Measurements from ENCODE around the gene CHRNA9. TPM values are rescaled to one million over a fixed set of nuclear protein-coding genes. Genes with fewer than 3 reads are reported as not detected.

The CHRNA9 gene
- total and polyA plus RNA-seq, 2 of the 4 experiments (the other 2 are of a cell fraction), result not detected

DNA sequence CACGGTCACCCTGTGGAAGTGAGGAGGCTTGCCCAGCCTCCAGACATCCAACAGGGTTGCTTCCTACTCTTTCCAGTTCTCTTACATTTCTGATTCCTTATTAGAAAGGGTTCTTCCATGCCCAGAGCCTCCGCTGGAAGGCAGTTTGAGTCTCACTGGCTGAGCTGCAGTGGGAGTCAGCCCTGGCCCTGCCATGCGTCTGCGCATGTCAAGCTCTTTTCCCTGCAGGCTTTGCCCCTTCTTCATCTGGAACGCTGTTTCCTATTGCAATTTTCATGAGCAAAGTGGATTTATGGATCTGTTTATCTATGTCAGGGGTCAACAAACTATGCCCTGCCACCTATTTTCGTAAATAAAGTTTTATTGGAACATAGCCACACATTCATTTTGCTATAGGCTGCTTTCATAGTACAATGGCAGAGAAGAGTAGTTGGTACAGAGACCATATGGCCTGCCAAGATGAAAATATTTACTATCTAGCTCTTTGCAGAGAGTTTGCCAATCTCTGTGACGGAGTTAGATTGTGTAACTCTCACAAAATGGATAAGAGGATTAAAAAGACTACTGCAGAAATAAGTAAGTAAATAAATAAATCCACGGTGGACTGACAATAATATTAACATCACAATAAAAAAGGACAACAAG lies 3.9 kb upstream of the CHRNA9 start:
- POLR2A ChIA-PET (ENCODE audit: unreplicated experiment), result no interaction called here
- WGBS, 2 experiments (ENCODE audit: extremely low coverage in 2 of 2, insufficient read length in 1 of 2), result no CpG with 5 or more reads among the region's 8 CpGs
- no peak overlapping the region for H3K18ac ChIP-seq (ENCODE audit: low read depth, low read length)
- no peak overlapping the region for H3K4me3 ChIP-seq (ENCODE audit: insufficient read depth, low read depth, low read length)
- H4K5ac ChIP-seq (ENCODE audit: low read depth, low read length), result no peak overlapping the region
- H3K56ac ChIP-seq (ENCODE audit: extremely low read depth, insufficient read depth, low read length), result no peak overlapping the region
- in situ Hi-C loops (cut with MboI; ENCODE audit: low sequenced_read_pairs) (no loop called here), intact Hi-C loops (cut with micrococcal nuclease) (no loop called here), dilution Hi-C loops (cut with HindIII; ENCODE audit: low sequenced_read_pairs, unreplicated experiment) (no loop called here)
- no peaks in the 10 kb centered on the region for H3K36me3 ChIP-seq (ENCODE audit: control insufficient read depth, insufficient read depth, low read length)
- DNase-seq (no peak), ATAC-seq (ENCODE audit: low read depth) (no peak)
- H3K4ac ChIP-seq (ENCODE audit: low read depth, low read length), result no peak overlapping the region
- no peaks in the 10 kb centered on the region for H3K79me1 ChIP-seq (ENCODE audit: low read depth in 1 of 2, low read length in 2 of 2)
- no peak overlapping the region for H2BK5ac ChIP-seq (ENCODE audit: low read depth, low read length, poor library complexity, severe bottlenecking)
- no peak overlapping the region for H3K27ac ChIP-seq (ENCODE audit: insufficient read depth, low read length)
- no peak overlapping the region for H4K91ac ChIP-seq (ENCODE audit: insufficient read depth, low read depth, low read length)
- H3K4me1 ChIP-seq (ENCODE audit: control insufficient read depth, insufficient read depth, low read length), result peaks cover 11% of the 10 kb centered on the region; the same call in 1 of the 2 replicates
- CTCF ChIA-PET, result no interaction called here
- H3K9ac ChIP-seq (ENCODE audit: low read depth, low read length), result no peak overlapping the region
- H2AFZ ChIP-seq (replicated peaks; ENCODE audit: low read length, poor library complexity), result no peak overlapping the region
- TF ChIP-seq BHLHE40 (IDR thresholded peaks at IDR 0.05; ENCODE audit: low read depth, low read length) (no peak), MAFK (IDR thresholded peaks at IDR 0.05; ENCODE audit: low read depth, low read length) (no peak), NFE2L2 (IDR thresholded peaks at IDR 0.05; ENCODE audit: low read depth, low read length) (no peak), SMC3 (IDR thresholded peaks at IDR 0.05; ENCODE audit: low read depth, low read length) (no peak), FOS (IDR thresholded peaks at IDR 0.05; ENCODE audit: low read depth, low read length) (no peak), RAD21 (IDR thresholded peaks at IDR 0.05; ENCODE audit: low read length) (no peak), MAZ (IDR thresholded peaks at IDR 0.05; ENCODE audit: borderline replicate concordance, low read depth, low read length) (no peak), RCOR1 (IDR thresholded peaks at IDR 0.05; ENCODE audit: insufficient replicate concordance, low read length) (no peak)
- TF ChIP-seq, protein P1, sequence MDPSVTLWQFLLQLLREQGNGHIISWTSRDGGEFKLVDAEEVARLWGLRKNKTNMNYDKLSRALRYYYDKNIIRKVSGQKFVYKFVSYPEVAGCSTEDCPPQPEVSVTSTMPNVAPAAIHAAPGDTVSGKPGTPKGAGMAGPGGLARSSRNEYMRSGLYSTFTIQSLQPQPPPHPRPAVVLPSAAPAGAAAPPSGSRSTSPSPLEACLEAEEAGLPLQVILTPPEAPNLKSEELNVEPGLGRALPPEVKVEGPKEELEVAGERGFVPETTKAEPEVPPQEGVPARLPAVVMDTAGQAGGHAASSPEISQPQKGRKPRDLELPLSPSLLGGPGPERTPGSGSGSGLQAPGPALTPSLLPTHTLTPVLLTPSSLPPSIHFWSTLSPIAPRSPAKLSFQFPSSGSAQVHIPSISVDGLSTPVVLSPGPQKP (IDR thresholded peaks at IDR 0.05; ENCODE audit: borderline replicate concordance, low read depth, low read length), result no peak
- no peaks in the 10 kb centered on the region for H4K20me1 ChIP-seq (ENCODE audit: insufficient read depth, low read length)
- no peak overlapping the region for H3K14ac ChIP-seq (replicated peaks; ENCODE audit: low read depth, low read length)
- BruUV-seq (replicated peaks), result no TSS peak
- H2AK9ac ChIP-seq (replicated peaks; ENCODE audit: low read depth, low read length, poor library complexity), result no peak overlapping the region
- H4K8ac ChIP-seq (ENCODE audit: low read depth in 2 of 2, low read length in 2 of 2), result no peak overlapping the region
- H3K4me2 ChIP-seq (ENCODE audit: low read depth, low read length), result no peak overlapping the region
- H3K23ac ChIP-seq (ENCODE audit: low read depth, low read length), result no peak overlapping the region
- H3K27me3 ChIP-seq (ENCODE audit: control insufficient read depth, insufficient read depth, low read length), result peaks cover 4% of the 10 kb centered on the region; the same call in 1 of the 2 replicates
- H2BK120ac ChIP-seq (ENCODE audit: low read depth, low read length), result no peak overlapping the region
- peaks cover 12% of the 10 kb centered on the region for H3K9me1 ChIP-seq (ENCODE audit: insufficient read depth, low read length)
- H3K9me3 ChIP-seq (ENCODE audit: control insufficient read depth, insufficient read depth, low read length), result no peaks in the 10 kb centered on the region
- H2BK20ac ChIP-seq (ENCODE audit: low read depth, low read length), result no peak overlapping the region
- H2BK15ac ChIP-seq (ENCODE audit: low read depth, low read length), result no peak overlapping the region
- no peak overlapping the region for H2AK5ac ChIP-seq (ENCODE audit: low read depth, low read length)

Data from IMR-90 (cell line).